Measurements from ENCODE around the gene ATP8A2.
"Not testable (repeated sequence)": the region's sequence is repeated elsewhere in the genome, so short reads cannot be mapped to it uniquely, and the experiment has no call there.

Gene ATP8A2

GRCh38 chr13:25371875-25372283, at the start of gene ATP8A2:
TSS of gene ATP8A2 (plus strand) at chr13:25371974. CDS start at chr13:25372213, 239 bp downstream.
- no peak for DNase-seq (ENCODE audit: low spot score)

GRCh38 chr13:25324100-25324499, 47.7 kb upstream of the ATP8A2 start:
- DNase-seq (ENCODE audit: low spot score), result no peak

DNA sequence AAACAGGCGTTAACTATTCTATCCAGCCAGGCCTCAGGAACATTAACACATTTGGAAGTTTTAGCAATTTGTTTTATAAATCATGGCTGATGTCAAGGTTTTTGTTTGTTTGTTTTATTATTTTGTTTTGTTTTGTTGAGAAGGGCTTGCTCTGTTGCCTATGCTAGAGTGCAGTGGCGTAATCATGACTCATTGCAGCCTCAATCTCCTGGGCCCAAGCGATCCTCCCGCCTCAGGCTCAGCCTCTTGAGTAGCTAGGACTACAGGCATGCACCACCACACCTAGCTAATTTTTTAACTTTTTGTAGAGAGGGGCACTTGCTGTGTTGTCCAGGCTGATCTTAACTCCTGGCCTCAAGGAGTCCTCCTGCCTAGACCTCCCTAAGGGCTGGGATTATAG, 42.1 kb upstream of the ATP8A2 start:
- DNase-seq (ENCODE audit: low spot score), result no peak

DNA sequence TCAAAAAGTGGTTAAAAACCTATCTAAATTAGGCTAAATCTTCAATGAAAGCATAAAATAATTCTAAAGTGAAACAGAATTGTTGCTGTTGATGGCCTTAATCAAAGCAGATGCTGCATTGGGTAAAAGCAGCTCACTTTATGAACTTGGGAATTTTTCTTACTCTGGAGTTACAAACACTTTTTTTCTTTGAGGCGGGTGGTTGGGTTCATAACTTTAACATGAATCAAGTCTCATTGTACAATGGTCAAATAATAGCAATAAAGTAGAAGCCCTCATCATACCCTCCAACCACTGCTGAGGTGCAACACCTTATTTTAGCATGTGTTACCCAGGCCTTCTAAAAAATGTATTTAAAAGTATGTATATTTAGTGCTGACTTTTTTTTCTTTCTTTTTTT, 41.2 kb upstream of the ATP8A2 start:
- no peak for DNase-seq (ENCODE audit: low spot score)

DNA sequence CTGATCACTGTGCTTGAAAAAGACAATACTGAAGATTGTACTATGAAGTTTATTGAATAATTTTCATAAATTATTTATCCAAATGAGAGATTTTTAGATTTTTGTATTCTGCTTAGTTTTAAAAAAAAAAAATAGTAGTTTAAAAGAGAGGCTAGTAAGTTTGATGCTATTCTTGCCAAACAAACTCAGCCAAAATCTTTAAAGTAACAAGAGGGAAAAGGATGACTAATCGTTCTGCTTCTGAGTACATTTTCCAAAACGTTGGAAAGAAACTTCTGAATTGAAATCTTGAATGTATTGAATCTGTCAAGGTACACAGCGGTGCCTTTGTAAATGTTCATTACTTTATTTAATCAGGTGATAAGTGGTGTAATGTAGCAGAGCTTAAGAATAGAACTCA, 35.9 kb upstream of the ATP8A2 start:
- no peak for DNase-seq (ENCODE audit: low spot score)

- DNase-seq (ENCODE audit: low spot score), result no peak
These were observed 26.2 kb upstream of the ATP8A2 start for GRCh38 chr13:25345576-25345975.

- DNase-seq (ENCODE audit: low spot score), result no peak
These were observed 24.6 kb upstream of the ATP8A2 start for GRCh38 chr13:25347151-25347550.

DNA sequence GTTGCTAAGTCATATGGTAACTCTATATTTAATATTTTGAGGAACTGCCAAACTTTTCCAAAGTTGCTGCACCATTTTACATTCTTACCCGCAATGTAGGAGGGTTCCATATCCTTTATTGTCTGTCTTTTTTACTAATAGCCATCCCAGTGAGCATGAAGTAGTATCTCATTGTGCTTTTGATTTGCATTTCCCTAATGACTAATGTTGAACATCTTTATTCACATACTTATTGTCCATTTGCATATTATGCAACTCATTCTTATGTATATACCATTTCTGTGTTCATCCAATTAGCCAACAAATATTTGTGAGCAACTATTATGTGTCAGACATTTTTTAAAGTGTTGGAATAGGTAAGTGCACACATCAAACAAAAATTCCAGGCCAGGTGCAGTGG, 20.4 kb upstream of the ATP8A2 start:
- no peak for DNase-seq (ENCODE audit: low spot score)

- no peak for DNase-seq (ENCODE audit: low spot score)
These were observed 19.5 kb upstream of the ATP8A2 start for GRCh38 chr13:25352230-25352629.

- DNase-seq (ENCODE audit: low spot score), result no peak
These were observed 19.0 kb upstream of the ATP8A2 start for GRCh38 chr13:25352806-25353205.

- DNase-seq (ENCODE audit: low spot score), result no peak
These were observed 18.4 kb upstream of the ATP8A2 start for GRCh38 chr13:25353344-25353743.

GRCh38 chr13:25354377-25354776, 17.4 kb upstream of the ATP8A2 start:
- no peak for DNase-seq (ENCODE audit: low spot score)

DNA sequence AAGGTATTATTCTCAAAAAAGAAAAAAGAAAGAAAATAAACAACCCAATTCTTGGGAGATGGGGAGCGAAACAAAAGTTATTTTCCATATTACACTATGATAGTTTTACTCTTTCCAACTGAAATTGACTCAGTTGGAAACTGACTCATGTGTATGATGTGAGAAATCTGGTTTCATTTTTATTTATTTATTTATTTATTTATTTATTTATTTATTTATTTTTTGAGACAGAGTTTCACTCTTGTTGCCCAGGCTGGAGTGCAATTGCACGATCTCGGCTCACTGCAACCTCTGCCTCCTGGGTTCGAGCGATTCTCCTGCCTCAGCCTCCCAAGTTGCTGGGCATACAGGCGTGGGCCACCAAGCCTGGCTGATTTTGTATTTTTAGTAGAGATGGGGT, 11.3 kb upstream of the ATP8A2 start:
- not testable (repeated sequence) for DNase-seq (ENCODE audit: low spot score)

GRCh38 chr13:25365720-25366235, 6.0 kb upstream of the ATP8A2 start:
- no peak for DNase-seq (ENCODE audit: low spot score)

DNA sequence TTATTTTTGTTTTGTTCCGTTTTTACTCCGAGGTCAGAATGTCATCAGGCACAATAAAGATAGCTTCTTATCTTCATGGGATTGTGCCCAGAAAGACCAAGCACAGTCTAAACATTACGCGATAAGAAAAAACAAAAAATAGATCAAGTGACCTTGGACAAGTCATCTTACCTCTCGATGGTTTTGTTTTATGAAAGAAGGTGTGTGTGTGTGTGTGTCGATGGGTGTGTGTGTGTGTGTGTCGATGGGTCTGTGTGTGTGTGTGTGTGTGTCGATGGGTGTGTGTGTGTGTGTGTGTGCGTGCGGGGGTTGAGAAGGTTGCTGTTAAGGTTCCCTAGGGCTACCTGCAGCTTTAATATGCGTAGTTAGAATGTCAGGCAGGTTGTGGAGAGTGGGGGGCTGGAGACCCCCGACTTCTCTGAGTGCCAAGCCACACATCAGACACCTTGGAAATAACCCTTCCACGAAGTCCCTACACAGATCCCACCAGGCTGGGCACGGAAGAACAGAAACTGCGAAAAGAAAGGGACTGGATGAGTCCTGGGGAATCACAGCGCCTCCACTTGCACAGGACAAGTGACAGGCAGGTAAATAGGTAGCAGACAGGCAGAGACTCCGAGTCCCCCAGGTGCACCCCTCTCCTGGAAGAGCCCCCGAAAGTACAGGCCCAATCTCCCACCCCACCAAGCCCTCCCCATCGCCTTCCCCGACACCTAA, 458 bp upstream of the ATP8A2 start:
- no peak for DNase-seq (ENCODE audit: low spot score)

- no peak for DNase-seq (ENCODE audit: low spot score)
These were observed 709 bp downstream of the ATP8A2 start for GRCh38 chr13:25372284-25373081.

DNA sequence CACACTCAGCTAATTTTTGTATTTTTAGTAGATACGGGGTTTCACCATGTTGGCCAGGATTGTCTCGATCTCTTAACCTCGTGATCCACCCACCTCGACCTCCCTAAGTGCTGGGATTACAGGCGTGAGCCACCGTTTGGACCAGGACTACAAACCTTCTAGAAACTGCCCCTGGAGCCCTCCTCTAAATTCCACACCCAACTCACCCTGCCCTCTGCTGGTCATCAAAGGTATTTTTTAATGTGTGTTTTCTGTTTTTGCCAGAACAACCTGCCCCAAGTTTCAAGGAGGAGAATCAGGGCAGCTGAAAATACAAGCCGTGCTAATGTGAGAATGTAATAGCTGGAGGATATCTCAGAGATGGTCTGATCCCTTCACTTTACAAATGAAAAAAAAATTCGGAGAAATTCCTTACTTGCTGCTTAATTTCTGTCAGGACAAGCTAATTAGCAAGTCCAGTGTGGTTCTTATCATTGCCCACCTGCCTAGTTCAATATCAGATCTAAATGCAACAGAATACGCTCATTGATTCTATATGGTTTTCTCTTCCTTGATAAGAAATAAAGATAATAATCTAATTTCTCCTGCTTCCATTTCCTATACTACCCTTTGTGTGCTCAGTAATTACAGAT, 4.1 kb downstream of the ATP8A2 start:
- DNase-seq (ENCODE audit: low spot score), result peak; percentile 66

DNA sequence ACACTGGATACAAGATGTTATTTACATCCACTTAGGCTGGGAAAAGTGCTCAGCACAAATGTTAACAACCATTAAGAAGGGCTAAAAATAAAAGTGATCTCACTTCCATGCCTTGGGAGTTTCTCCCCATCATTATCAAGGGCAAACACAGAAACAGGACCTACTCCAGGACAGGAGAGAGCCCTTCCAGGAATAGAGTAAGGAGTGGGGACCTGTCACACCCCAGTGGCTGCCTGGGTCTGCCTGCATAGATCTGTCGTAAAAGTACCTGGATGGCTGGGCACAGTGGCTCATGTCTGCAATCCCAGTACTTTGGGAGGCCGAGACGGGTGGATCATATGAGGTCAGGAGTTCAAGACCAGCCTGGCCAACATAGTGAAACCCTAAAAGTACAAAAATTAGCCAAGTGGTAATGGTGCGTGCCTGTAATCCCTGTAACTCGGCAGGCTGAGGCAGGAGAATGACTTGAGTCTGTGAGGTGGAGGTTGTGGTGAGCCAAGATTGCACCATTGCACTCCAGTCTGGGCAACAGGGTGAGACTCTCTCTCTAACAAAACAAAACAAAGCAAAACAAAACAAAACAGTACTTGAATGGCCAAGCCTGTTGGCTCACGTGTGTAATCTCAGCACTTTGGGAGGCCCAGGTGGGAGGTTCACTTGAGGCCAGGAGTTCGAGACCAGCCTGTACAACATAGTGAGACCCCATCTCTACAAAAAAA, 5.6 kb downstream of the ATP8A2 start:
- DNase-seq (ENCODE audit: low spot score), result no peak

GRCh38 chr13:25378528-25378927, 6.8 kb downstream of the ATP8A2 start:
- DNase-seq (ENCODE audit: low spot score), result no peak

DNA sequence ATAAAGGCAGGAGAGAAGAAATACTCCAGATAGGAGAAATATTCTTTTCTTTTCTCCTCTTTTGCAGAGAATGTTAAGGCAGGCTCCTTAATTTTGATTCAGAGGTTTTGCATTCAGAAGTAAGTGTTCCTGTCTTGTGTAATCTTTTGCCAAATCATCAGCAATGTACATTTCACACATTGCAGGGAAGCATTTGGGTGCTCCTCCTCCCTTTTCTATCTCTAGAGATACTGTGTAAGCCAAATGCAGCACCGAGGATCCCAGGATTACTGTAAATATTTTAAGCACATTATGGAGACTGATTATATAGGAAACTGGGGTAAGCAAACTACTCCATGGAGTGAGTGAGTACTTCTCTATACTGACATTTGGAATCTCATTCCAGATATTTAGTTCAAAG, 7.2 kb downstream of the ATP8A2 start:
- no peak for DNase-seq (ENCODE audit: low spot score)

GRCh38 chr13:25380082-25380481, 8.3 kb downstream of the ATP8A2 start:
- no peak for DNase-seq (ENCODE audit: low spot score)

GRCh38 chr13:25380741-25381324, 9.1 kb downstream of the ATP8A2 start:
- no peak for DNase-seq (ENCODE audit: low spot score)

Measured in HuH-7 (cell line).